MM.1S (cell line): Measurements from ENCODE around the gene CHID1.

Experiments
- DNase-seq: peaks from one replicate; pipeline ENCODE4 v3.0.0-alpha.2; 2015
- H2AFZ ChIP-seq: fragments of 300-600 bp; sonication (generic); 2 replicates; pipeline ENCODE4 v1.6.0; 2016; ENCODE audit warnings: antibody characterized with exemption, low read length
- H3F3A ChIP-seq: fragments of 300-600 bp; sonication (generic); 2 replicates; pipeline ENCODE4 v1.6.1; 2016; ENCODE audit warnings: mild to moderate bottlenecking, antibody characterized with exemption, low read length, moderate library complexity, mixed read lengths; ENCODE audit not compliant: insufficient read depth
- H3K27ac ChIP-seq: fragments of 300-600 bp; sonication (generic); 2 replicates; pipeline ENCODE4 v1.5.1; 2016; ENCODE audit warnings: mild to moderate bottlenecking, low read length
- H3K27me3 ChIP-seq: fragments of 300-600 bp; sonication (generic); replicated peaks from 2 replicates; pipeline ENCODE4 v1.6.0; 2016; ENCODE audit warnings: low read length; ENCODE audit not compliant: insufficient read depth
- H3K36me3 ChIP-seq: fragments of 300-600 bp; sonication (generic); replicated peaks from 2 replicates; pipeline ENCODE4 v1.6.1; 2016; ENCODE audit warnings: mild to moderate bottlenecking, low read length, mixed read lengths; ENCODE audit not compliant: insufficient read depth
- H3K4me1 ChIP-seq: fragments of 300-600 bp; sonication (generic); 2 replicates; pipeline ENCODE4 v1.6.1; 2016; ENCODE audit warnings: low read length, mixed read lengths
- H3K4me2 ChIP-seq: fragments of 300-600 bp; sonication (generic); 2 replicates; pipeline ENCODE4 v1.6.0; 2016; ENCODE audit warnings: low read depth, low read length
- H3K4me3 ChIP-seq: fragments of 300-600 bp; sonication (generic); 2 replicates; pipeline ENCODE4 v1.5.1; 2016; ENCODE audit warnings: low read length, mixed read lengths
- H3K79me2 ChIP-seq: fragments of 300-600 bp; sonication (generic); 2 replicates; pipeline ENCODE4 v1.6.1; 2016; ENCODE audit warnings: mixed run types, low read length, mixed read lengths
- H3K9ac ChIP-seq: fragments of 300-600 bp; sonication (generic); 2 replicates; pipeline ENCODE4 v1.6.1; 2016; ENCODE audit warnings: low read length, mixed read lengths
- H3K9me2 ChIP-seq: fragments of 300-600 bp; sonication (generic); replicated peaks from 2 replicates; pipeline ENCODE4 v1.6.1; 2016; ENCODE audit warnings: mild to moderate bottlenecking, low read length, mixed read lengths; ENCODE audit not compliant: insufficient read depth
- H3K9me3 ChIP-seq: fragments of 300-600 bp; sonication (generic); replicated peaks from 2 replicates; pipeline ENCODE4 v1.6.1; 2016; ENCODE audit warnings: mild to moderate bottlenecking, low read length, mixed read lengths; ENCODE audit not compliant: insufficient read depth
- H4K20me1 ChIP-seq: fragments of 300-600 bp; sonication (generic); 2 replicates; pipeline ENCODE4 v1.6.1; 2016; ENCODE audit warnings: mild to moderate bottlenecking, low read length, moderate library complexity, mixed read lengths; ENCODE audit not compliant: insufficient read depth
- EZH2 ChIP-seq: fragments of 300-600 bp; sonication (generic); optimal IDR thresholded peaks from 2 replicates; pipeline ENCODE3; 2017; ENCODE audit warnings: low read depth, mild to moderate bottlenecking, antibody characterized with exemption, low read length, mixed read lengths
- EZH2phosphoT487 ChIP-seq: fragments of 300-600 bp; sonication (generic); IDR thresholded peaks from 2 replicates; pipeline ENCODE4 v1.6.1; 2018; ENCODE audit warnings: antibody characterized with exemption, low read length
- TF ChIP-seq, protein P1 (sequence below): fragments of 300-600 bp; sonication (generic); IDR thresholded peaks from 2 replicates; pipeline ENCODE4 v1.5.1; 2016; ENCODE audit warnings: antibody characterized with exemption, low read length, mixed read lengths

Gene CHID1

DNA sequence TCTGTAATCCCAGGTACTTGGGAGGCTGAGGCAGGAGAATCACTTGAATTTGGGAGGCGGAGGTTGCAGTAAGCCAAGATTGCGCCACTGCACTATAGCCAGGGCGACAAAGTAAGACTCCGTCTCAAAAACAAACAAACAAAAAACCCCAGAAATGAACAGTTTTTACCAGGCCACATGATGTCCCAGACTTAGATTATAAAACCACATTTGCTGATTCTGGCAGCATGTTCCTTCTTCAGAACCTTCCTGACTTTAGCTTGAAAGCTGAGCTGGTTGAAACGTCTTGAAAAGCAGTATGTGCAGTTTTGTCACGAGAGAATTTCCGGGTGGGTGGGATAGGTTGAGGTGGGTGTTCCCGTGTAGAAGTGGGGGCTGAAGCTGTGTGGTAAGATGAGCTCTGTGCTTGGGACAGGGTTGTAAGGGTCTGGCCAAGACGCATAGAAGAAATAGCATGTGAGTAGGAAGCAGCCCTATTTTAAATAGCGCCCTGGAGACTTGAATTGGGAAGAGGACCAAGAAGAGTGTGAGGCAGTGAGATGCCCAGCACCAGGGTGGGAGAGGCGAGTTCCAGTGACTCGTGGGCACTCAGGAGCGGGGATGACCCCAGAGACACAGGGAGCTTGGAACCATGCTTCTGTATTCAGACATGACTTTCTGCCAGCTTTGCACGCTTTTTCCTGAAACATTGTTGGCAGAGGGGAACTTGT lies 22.7 kb upstream of the CHID1 start:
- no peak for DNase-seq
- Histone ChIP-seq H4K20me1 (peaks cover 26% of the 10 kb centered on the region), H3K4me1 (peaks cover 11% of the 10 kb centered on the region), H3K79me2 (peaks cover 97% of the 10 kb centered on the region), H3K36me3 (no peaks in the 10 kb centered on the region), H3K9me3 (no peaks in the 10 kb centered on the region), H3K9ac (no peak overlapping the region), H3K27me3 (no peaks in the 10 kb centered on the region), H3K4me2 (no peak overlapping the region), H3K27ac (no peak overlapping the region), H3K4me3 (no peak overlapping the region), H2AFZ (no peak overlapping the region), H3K9me2 (no peaks in the 10 kb centered on the region), H3F3A (peaks cover 6% of the 10 kb centered on the region)
- no peak for TF ChIP-seq EZH2
- TF ChIP-seq, protein P1, sequence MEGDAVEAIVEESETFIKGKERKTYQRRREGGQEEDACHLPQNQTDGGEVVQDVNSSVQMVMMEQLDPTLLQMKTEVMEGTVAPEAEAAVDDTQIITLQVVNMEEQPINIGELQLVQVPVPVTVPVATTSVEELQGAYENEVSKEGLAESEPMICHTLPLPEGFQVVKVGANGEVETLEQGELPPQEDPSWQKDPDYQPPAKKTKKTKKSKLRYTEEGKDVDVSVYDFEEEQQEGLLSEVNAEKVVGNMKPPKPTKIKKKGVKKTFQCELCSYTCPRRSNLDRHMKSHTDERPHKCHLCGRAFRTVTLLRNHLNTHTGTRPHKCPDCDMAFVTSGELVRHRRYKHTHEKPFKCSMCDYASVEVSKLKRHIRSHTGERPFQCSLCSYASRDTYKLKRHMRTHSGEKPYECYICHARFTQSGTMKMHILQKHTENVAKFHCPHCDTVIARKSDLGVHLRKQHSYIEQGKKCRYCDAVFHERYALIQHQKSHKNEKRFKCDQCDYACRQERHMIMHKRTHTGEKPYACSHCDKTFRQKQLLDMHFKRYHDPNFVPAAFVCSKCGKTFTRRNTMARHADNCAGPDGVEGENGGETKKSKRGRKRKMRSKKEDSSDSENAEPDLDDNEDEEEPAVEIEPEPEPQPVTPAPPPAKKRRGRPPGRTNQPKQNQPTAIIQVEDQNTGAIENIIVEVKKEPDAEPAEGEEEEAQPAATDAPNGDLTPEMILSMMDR: no peak
- TF ChIP-seq EZH2phosphoT487: no peak

DNA sequence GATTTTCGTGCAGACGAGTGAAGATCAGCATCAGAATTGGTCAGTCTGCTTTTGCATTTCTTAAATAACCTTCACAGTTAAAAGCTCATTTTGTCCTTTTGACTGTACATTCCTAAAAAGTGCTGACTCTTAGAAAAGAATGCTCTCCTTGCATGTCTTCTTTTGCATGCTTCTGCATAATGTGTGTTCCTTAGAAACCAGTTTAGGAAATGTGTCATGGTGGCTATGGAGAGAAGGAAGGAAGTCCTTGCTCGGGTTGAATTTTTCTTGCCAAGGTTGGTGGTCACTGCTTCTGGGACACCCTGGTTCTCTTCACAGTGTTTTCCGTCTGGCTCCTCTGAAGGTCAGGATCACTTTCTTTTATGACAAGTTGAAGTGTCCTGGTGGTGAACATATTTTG lies 21.8 kb upstream of the CHID1 start:
- H3K4me2 ChIP-seq: no peak overlapping the region
- DNase-seq: no peak

DNA sequence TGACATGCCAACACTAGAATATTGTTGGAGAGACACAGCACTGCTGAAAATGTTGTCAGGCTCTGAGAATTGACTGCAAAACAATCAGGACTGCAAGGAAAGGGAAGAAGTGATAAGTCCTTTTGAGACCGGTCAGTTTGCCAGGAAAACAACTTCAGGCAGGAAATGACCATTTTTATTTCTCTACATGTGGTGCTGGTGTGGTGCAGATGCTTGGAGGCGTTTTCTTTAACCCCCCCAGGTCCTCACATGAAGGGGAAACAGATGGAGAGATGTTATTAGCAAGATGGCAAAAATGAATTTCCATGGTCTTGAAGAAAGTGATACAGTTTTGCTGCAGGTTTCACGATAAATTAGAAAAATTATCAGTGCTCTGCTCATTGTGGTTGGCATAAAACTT lies 20.8 kb upstream of the CHID1 start:
- Histone ChIP-seq H3F3A (peaks cover 25% of the 10 kb centered on the region), H4K20me1 (peaks cover 13% of the 10 kb centered on the region), H3K9ac (no peak overlapping the region), H3K4me1 (peaks cover 26% of the 10 kb centered on the region), H3K4me3 (no peak overlapping the region), H3K79me2 (peaks cover 91% of the 10 kb centered on the region), H2AFZ (no peak overlapping the region), H3K36me3 (no peaks in the 10 kb centered on the region), H3K9me3 (no peaks in the 10 kb centered on the region), H3K4me2 (no peak overlapping the region), H3K9me2 (no peaks in the 10 kb centered on the region), H3K27ac (no peak overlapping the region), H3K27me3 (no peaks in the 10 kb centered on the region)
- TF ChIP-seq EZH2phosphoT487: no peak
- TF ChIP-seq, protein P1: no peak
- TF ChIP-seq EZH2: no peak
- DNase-seq: no peak

More for the DNA sequence above, 21.8 kb upstream of the CHID1 start:
- no peaks in the 10 kb centered on the region for H3K9me2 ChIP-seq
- TF ChIP-seq, protein P1: no peak
- TF ChIP-seq EZH2 (no peak), EZH2phosphoT487 (no peak)
- peaks cover 19% of the 10 kb centered on the region for H4K20me1 ChIP-seq
- H3K4me1 ChIP-seq: peaks cover 18% of the 10 kb centered on the region
- peaks cover 91% of the 10 kb centered on the region for H3K79me2 ChIP-seq
- H3K4me3 ChIP-seq: no peak overlapping the region
- no peak overlapping the region for H3K27ac ChIP-seq
- no peak overlapping the region for H2AFZ ChIP-seq
- H3F3A ChIP-seq: peaks cover 15% of the 10 kb centered on the region
- H3K36me3 ChIP-seq: no peaks in the 10 kb centered on the region
- H3K9me3 ChIP-seq: no peaks in the 10 kb centered on the region
- H3K9ac ChIP-seq: no peak overlapping the region
- no peaks in the 10 kb centered on the region for H3K27me3 ChIP-seq
